Amygdala (tissue), 56 donors: ENCODE measurements around the gene UTP14C.
"Not testable (repeated sequence)": the region's sequence is repeated elsewhere in the genome, so short reads cannot be mapped to it uniquely, and the experiment has no call there.

ENCODE experiments used
- DNase-seq, 56 donors: peaks; one replicate each; lab custom pipeline; 2025; lab: John Stamatoyannopoulos, UW

UTP14C gene

GRCh38 chr13:52034616-52035226 is 10.2 kb downstream of the UTP14C start:
- no peak for DNase-seq

GRCh38 chr13:52036037-52036436 is 11.5 kb downstream of the UTP14C start:
- no peak for DNase-seq

- no peak for DNase-seq
Observed at GRCh38 chr13:52043675-52044074, 19.2 kb downstream of the UTP14C start.

GRCh38 chr13:52047463-52047862 is 23.0 kb downstream of the UTP14C start:
- DNase-seq = no peak

GRCh38 chr13:52048516-52048915 is 24.0 kb downstream of the UTP14C start:
- no peak for DNase-seq

- no peak for DNase-seq
Observed at GRCh38 chr13:52051400-52051799, 26.9 kb downstream of the UTP14C start.

GRCh38 chr13:52053460-52053859 is 29.0 kb downstream of the UTP14C start:
- DNase-seq = no peak

GRCh38 chr13:52061064-52061463 is 36.6 kb downstream of the UTP14C start:
- not testable (repeated sequence) for DNase-seq

GRCh38 chr13:52061587-52061986 is 37.1 kb downstream of the UTP14C start:
- DNase-seq = no peak

- no peak for DNase-seq
Observed at GRCh38 chr13:52067237-52067636, 42.7 kb downstream of the UTP14C start.

GRCh38 chr13:52070929-52071523 is 46.5 kb downstream of the UTP14C start:
- no peak for DNase-seq
